PC-3 (cell line): ENCODE data around the gene EXTL2. TPM values are rescaled to one million over a fixed set of nuclear protein-coding genes. Genes with fewer than 3 reads are reported as not detected.

Experiments
- ATAC-seq: fragments of 200-7000 bp; cut with Tn5 transposase; 2 replicates; pipeline ENCODE4 v1.9.1; 2020; ENCODE audit warnings: mild to moderate bottlenecking, moderate library complexity
- BruUV-seq: library from RNA; stranded (reverse); fragments of 400-500 nt; replicated peaks from 2 replicates; lab custom pipeline; 2021; lab: Mats Ljungman, UMichigan
- CTCF ChIA-PET: fragments of 300-600 bp; sonication (Branson Sonifier 250); formaldehyde crosslinking; loops from one replicate; lab custom pipeline; 2022; ENCODE audit warnings: antibody characterized with exemption; lab: Charles Lee
- POLR2A ChIA-PET: fragments of 300-600 bp; sonication (Branson Sonifier 250); formaldehyde crosslinking; loops from one replicate; lab custom pipeline; 2022; ENCODE audit warnings: antibody characterized with exemption; ENCODE audit not compliant: unreplicated experiment; lab: Charles Lee
- DNase-seq: peaks from one replicate; pipeline ENCODE4 v3.0.0-alpha.2; 2015
- H2AFZ ChIP-seq: fragments of 300-600 bp; sonication (generic); 2 replicates; pipeline ENCODE4 v1.6.0; 2016; ENCODE audit warnings: antibody characterized with exemption, low read length
- H3F3A ChIP-seq: fragments of 300-600 bp; sonication (generic); one replicate; pipeline ENCODE4 v1.6.0; 2017; ENCODE audit warnings: antibody characterized with exemption, low read length, control low read depth, mild to moderate bottlenecking; ENCODE audit not compliant: unreplicated experiment
- H3K27ac ChIP-seq: fragments of 300-600 bp; sonication (generic); 2 replicates; pipeline ENCODE4 v1.5.1; 2016; ENCODE audit warnings: mild to moderate bottlenecking, low read length
- H3K27me3 ChIP-seq: fragments of 300-600 bp; sonication (generic); 2 replicates; pipeline ENCODE4 v1.6.1; 2016; ENCODE audit warnings: low read length, mixed read lengths
- H3K36me3 ChIP-seq: fragments of 300-600 bp; sonication (generic); 2 replicates; pipeline ENCODE4 v1.6.1; 2016; ENCODE audit warnings: low read depth, mixed run types, low read length, mixed read lengths
- H3K4me1 ChIP-seq: fragments of 300-600 bp; sonication (generic); 2 replicates; pipeline ENCODE4 v1.5.1; 2016; ENCODE audit warnings: low read length; ENCODE audit not compliant: insufficient read depth
- H3K4me2 ChIP-seq: fragments of 300-600 bp; sonication (generic); 2 replicates; pipeline ENCODE4 v1.6.0; 2016; ENCODE audit warnings: low read length
- H3K4me3 ChIP-seq: fragments of 300-600 bp; sonication (generic); 2 replicates; pipeline ENCODE4 v1.5.1; 2016; ENCODE audit warnings: mild to moderate bottlenecking, low read length, mixed read lengths
- H3K79me2 ChIP-seq: fragments of 300-600 bp; sonication (generic); 2 replicates; pipeline ENCODE4 v1.6.1; 2017; ENCODE audit warnings: low read length, mixed read lengths
- H3K9ac ChIP-seq: fragments of 300-600 bp; sonication (generic); 2 replicates; pipeline ENCODE4 v1.6.0; 2016; ENCODE audit warnings: mild to moderate bottlenecking, low read length
- H3K9me2 ChIP-seq: fragments of 300-600 bp; sonication (generic); replicated peaks from 2 replicates; pipeline ENCODE4 v1.6.1; 2016; ENCODE audit warnings: mixed run types, low read length, mixed read lengths
- H3K9me3 ChIP-seq: fragments of 300-600 bp; sonication (generic); 2 replicates; pipeline ENCODE4 v1.6.1; 2016; ENCODE audit warnings: low read length, mixed read lengths
- H4K20me1 ChIP-seq: fragments of 300-600 bp; sonication (generic); 2 replicates; pipeline ENCODE4 v1.6.1; 2016; ENCODE audit warnings: low read length, mixed read lengths
- EZH2 ChIP-seq: fragments of 300-600 bp; sonication (generic); IDR thresholded peaks from one replicate; pipeline ENCODE4 v1.6.1; 2017; ENCODE audit warnings: antibody characterized with exemption, mild to moderate bottlenecking, low read length; ENCODE audit not compliant: unreplicated experiment
- EZH2phosphoT487 ChIP-seq: fragments of 300-600 bp; sonication (generic); IDR thresholded peaks from 2 replicates; pipeline ENCODE4 v1.6.1; 2018; ENCODE audit warnings: mild to moderate bottlenecking, antibody characterized with exemption, low read length, borderline replicate concordance
- intact Hi-C: fragments of 100-400 bp; cut with micrococcal nuclease; formaldehyde crosslinking; loops from 2 replicates; pipeline ENCODE4 v1.9.0; 2023
- total RNA-seq: library from RNA; depleted of rRNA; stranded (reverse); fragments of >200 nt; gene quantifications from 2 replicates; pipeline ENCODE4 v1.2.3, GENCODE V29; 2014
- TF ChIP-seq, protein P1 (sequence below): fragments of 300-600 bp; sonication (generic); conservative IDR thresholded peaks from 2 replicates; pipeline ENCODE4 v1.5.1; 2017; ENCODE audit warnings: antibody characterized with exemption, low read depth, mild to moderate bottlenecking, low read length

The EXTL2 gene
- total RNA-seq, 1 experiment from 2014 or later = 7.5 TPM

DNA sequence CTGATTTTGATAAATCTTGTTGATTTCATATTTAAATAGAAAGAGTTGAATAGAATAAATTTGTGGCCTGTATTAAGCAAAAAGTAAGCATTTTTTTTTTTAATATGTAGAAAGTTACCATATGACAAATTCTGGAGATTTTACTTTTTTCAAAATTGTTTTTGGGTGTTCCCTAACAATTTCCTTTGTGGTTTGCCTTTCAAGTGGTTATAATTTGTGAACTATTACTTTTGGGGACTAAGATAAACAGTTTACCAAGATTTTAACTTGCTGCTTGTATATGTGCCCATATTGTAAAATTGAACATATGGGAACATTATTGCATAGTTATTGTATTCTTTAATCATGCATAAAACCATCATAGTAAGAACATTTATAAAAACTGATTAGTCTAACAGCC is 35.9 kb upstream of the EXTL2 start:
- ChIA-PET CTCF (no interaction called here), POLR2A (no interaction called here)
- Histone ChIP-seq H3K4me3 (no peak overlapping the region), H3K9me3 (no peaks in the 10 kb centered on the region), H2AFZ (no peak overlapping the region), H4K20me1 (no peaks in the 10 kb centered on the region), H3K9me2 (no peaks in the 10 kb centered on the region), H3K27ac (no peak overlapping the region), H3K36me3 (peaks cover 13% of the 10 kb centered on the region), H3K27me3 (no peaks in the 10 kb centered on the region), H3K4me1 (no peaks in the 10 kb centered on the region), H3K79me2 (no peaks in the 10 kb centered on the region), H3K9ac (no peak overlapping the region), H3F3A (no peaks in the 10 kb centered on the region), H3K4me2 (no peak overlapping the region)
- TF ChIP-seq EZH2phosphoT487 (no peak), EZH2 (no peak)
- TF ChIP-seq, protein P1, sequence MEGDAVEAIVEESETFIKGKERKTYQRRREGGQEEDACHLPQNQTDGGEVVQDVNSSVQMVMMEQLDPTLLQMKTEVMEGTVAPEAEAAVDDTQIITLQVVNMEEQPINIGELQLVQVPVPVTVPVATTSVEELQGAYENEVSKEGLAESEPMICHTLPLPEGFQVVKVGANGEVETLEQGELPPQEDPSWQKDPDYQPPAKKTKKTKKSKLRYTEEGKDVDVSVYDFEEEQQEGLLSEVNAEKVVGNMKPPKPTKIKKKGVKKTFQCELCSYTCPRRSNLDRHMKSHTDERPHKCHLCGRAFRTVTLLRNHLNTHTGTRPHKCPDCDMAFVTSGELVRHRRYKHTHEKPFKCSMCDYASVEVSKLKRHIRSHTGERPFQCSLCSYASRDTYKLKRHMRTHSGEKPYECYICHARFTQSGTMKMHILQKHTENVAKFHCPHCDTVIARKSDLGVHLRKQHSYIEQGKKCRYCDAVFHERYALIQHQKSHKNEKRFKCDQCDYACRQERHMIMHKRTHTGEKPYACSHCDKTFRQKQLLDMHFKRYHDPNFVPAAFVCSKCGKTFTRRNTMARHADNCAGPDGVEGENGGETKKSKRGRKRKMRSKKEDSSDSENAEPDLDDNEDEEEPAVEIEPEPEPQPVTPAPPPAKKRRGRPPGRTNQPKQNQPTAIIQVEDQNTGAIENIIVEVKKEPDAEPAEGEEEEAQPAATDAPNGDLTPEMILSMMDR = no peak
- DNase-seq (no peak), ATAC-seq (no peak)
- intact Hi-C loops = no loop called here
- no TSS peak for BruUV-seq

DNA sequence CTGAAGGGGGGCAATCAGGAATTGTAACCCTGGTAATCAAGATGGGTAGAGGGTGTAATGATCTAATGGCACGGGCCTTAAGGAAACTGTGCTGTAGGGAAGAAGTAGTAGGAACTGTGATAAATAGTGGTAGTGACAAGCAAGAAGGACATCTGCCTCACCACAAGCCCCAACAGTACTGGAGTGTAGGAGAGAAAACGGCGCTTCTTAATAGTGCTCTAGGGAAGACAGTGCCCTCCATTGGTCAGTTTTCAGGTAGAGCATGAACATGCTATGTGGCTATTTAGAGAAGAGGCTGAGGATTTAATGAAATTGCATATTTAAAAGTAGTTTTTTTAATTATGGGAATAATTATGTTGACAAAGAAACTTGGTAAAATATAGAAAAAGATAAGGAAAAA is 33.5 kb upstream of the EXTL2 start:
- peaks cover 7% of the 10 kb centered on the region; the same call in 1 of the 2 replicates for H3K4me1 ChIP-seq
- POLR2A ChIA-PET = no interaction called here
- no peaks in the 10 kb centered on the region for H3K27me3 ChIP-seq
- CTCF ChIA-PET = no interaction called here
- H3K9me3 ChIP-seq = no peaks in the 10 kb centered on the region
- no TSS peak for BruUV-seq
- H3K79me2 ChIP-seq = no peaks in the 10 kb centered on the region
- H4K20me1 ChIP-seq = no peaks in the 10 kb centered on the region
- H2AFZ ChIP-seq = no peak overlapping the region
- H3K4me2 ChIP-seq = no peak overlapping the region
- H3K4me3 ChIP-seq = no peak overlapping the region
- DNase-seq (no peak), ATAC-seq (peak; percentile 49)
- peaks cover 20% of the 10 kb centered on the region for H3K36me3 ChIP-seq
- H3K27ac ChIP-seq = no peak overlapping the region
- H3F3A ChIP-seq = no peaks in the 10 kb centered on the region
- intact Hi-C loops = no loop called here
- no peak for TF ChIP-seq EZH2
- TF ChIP-seq, protein P1 = peak; percentile 38
- H3K9me2 ChIP-seq = no peaks in the 10 kb centered on the region
- H3K9ac ChIP-seq = no peak overlapping the region

DNA sequence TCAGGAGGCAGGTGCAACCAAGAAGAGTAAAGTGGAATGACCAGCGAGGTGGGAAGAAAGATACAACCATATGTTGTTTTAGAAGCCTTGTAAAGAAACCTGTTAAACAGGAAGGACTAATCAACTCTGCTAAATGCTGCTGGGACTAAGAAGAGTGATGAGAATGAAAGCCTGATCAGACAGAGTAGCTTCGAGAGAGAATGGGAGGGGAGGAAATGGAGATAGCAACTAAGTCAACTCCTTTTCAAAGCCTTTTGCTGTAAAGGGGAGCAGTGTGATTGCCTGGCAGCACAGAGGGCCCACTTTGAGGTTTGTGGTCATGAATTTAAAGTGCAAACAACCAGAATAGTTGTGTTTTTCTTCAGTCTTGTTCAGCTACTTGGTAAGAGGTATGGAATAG is 32.6 kb upstream of the EXTL2 start:
- ChIA-PET CTCF (no interaction called here), POLR2A (no interaction called here)
- H4K20me1 ChIP-seq = no peaks in the 10 kb centered on the region
- no peaks in the 10 kb centered on the region for H3K9me2 ChIP-seq
- no TSS peak for BruUV-seq
- H3K4me3 ChIP-seq = no peak overlapping the region
- peaks cover 7% of the 10 kb centered on the region; the same call in 1 of the 2 replicates for H3K4me1 ChIP-seq
- no peak for DNase-seq
- ATAC-seq = no peak
- H2AFZ ChIP-seq = no peak overlapping the region
- H3K36me3 ChIP-seq = peaks cover 23% of the 10 kb centered on the region
- H3K27ac ChIP-seq = no peak overlapping the region
- no peak overlapping the region for H3K9ac ChIP-seq
- H3K9me3 ChIP-seq = no peaks in the 10 kb centered on the region
- H3F3A ChIP-seq = no peaks in the 10 kb centered on the region
- intact Hi-C loops = no loop called here
- TF ChIP-seq, protein P1 = no peak
- TF ChIP-seq EZH2phosphoT487 (no peak), EZH2 (no peak)
- no peaks in the 10 kb centered on the region for H3K79me2 ChIP-seq
- H3K4me2 ChIP-seq = no peak overlapping the region
- H3K27me3 ChIP-seq = no peaks in the 10 kb centered on the region
